Measurements from ENCODE around the gene VDAC2. TPM values are rescaled to one million over a fixed set of nuclear protein-coding genes. Genes with fewer than 3 reads are reported as not detected.
A peak's percentile ranks its signal among the peaks of the same experiment; 100 is the strongest.

The VDAC2 gene
- total RNA-seq, 1 donor from 2014 or later, result 144 TPM

DNA sequence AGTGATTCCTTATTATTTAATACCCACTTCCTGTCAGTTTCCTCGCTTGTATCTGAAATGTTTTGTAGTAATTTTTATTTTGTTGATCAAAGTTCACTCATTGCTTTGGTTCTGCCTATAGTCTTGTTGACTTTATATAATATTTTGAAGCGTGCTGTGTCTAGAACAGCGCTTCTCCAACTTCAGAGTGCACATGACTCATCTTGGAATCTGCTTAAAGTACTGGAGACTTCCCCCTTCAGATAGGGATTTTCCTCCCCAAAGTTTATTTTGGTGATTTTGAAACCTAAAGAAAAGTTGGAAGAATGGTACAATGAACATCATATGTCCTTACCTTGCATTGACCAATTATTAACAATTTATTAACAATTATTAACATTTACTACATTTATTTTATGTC lies 19.4 kb downstream of the VDAC2 start:
- DNase-seq (ENCODE audit: low read depth, low spot score), result no peak

DNA sequence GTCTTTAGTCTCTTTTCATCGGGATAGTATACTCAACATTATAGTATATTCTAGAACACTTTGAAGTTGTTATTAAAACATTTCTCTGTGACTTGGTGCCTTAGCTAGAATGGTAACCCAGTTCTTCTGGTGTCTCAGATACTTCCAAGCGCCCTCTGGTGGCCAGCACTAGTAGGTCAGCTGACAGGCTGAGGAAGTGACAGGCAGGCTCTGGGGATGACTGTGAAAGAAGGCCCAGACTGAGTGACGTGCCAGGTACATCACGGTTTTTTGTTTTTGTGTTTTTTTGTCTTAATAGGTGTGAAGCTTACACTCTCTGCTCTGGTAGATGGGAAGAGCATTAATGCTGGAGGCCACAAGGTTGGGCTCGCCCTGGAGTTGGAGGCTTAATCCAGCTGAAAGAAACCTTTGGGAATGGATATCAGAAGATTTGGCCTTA lies 20.0 kb downstream of the VDAC2 start:
- DNase-seq (ENCODE audit: low read depth, low spot score), result peak; percentile 68

DNA sequence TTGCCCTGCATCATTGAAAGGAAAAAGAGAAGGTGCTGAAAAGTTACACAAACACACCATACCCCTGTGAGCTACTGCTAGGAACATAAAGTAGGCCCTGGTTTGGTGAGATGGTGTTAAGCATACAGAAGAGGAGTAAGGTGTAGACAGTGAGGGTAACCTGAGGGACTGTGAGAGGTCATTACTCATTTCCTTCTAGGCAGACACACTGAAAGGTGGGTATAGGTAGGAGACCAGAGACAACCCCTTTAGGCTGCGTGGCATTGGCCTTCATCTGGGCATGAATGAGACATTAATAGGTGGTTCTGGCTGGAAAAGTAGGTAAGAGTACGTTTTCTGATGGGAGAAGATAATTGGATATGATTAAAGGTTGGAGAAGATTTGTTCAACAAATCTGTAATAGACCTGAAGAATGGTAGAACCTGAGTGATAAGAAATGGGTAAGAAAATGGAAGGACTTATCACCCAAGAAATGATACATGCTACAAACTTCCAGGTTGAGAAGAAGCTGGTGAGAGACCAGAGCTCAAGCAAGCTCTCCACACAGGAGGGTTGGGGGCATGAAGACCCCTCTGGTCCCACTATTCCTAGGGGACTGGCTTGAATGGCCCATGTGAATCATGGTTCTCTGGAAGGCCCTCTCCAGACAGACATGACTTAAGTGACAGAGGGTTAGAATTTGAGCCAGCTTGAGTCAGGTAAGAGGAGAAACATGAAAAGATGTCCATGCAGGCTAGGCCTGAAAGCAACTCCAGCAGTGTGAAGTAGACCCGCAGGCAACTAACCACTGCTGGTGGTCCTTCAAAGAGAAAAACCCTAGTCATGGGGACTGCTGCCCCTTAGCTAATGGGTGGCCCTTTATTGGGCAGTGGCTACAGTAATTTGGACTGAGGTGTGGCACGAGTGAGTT lies 21.3 kb downstream of the VDAC2 start:
- no peak for DNase-seq (ENCODE audit: low read depth, low spot score)

DNA sequence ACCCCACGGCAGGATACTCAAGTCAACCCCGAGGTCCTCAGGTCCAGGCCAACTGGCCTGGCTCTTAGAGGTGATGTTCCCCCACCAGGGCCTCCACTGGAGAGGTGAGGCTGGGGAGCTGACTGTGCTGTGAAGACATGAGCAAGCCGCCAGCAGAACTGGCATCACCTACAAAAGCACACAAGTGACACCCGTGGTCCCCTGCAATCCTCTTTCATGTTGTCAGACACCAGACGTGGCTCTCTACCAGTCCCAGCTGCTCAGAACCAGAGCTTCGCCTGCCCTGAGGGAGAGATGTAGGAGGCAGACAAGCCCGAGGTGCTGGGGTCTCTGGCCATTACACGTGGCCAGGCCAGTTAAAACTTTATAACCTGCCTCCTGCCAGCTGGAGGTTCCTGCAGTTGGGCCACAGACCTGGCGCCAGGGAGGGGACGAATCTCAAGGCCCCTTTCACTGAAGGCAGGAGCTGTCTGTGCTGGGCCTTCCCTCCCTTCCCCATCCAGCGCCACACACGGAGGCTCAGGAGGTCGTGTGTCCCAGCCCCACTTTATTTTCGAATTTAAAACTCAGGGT lies 22.9 kb downstream of the VDAC2 start:
- DNase-seq (ENCODE audit: low read depth, low spot score), result no peak

DNA sequence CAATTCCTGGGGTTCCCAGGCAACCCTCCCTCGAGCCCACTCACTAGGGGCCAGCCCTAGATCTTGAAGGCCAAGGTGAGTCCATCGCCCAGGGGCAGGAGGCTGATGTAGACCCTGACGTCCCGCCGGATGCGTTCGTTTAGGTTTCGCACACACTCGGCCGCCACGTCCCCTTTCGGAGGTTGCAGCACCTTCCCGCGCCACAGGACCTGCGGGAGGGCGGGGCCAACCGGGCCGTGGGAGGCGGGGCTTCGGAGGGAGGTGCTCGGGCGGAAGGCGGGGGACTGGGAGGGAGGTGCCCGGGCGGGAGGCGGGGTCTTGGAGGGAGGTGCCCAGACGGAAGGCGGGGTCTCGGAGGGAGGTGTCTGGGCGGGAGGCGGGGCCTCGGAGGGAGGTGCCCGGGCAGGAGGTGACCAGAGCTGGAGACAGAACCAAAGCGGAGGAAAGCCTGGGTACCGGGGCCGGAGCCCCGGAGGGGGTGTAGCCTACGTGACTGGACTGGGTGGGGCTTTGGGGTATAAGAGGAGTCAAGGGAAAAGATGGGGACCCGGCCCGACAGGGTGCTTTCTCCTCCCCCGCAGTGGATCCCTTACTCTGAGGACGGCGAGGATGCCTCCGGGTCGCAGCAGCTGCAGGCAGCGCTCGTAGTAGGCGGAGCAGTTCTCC lies 23.6 kb downstream of the VDAC2 start:
- DNase-seq (ENCODE audit: low read depth, low spot score), result peak; percentile 44

DNA sequence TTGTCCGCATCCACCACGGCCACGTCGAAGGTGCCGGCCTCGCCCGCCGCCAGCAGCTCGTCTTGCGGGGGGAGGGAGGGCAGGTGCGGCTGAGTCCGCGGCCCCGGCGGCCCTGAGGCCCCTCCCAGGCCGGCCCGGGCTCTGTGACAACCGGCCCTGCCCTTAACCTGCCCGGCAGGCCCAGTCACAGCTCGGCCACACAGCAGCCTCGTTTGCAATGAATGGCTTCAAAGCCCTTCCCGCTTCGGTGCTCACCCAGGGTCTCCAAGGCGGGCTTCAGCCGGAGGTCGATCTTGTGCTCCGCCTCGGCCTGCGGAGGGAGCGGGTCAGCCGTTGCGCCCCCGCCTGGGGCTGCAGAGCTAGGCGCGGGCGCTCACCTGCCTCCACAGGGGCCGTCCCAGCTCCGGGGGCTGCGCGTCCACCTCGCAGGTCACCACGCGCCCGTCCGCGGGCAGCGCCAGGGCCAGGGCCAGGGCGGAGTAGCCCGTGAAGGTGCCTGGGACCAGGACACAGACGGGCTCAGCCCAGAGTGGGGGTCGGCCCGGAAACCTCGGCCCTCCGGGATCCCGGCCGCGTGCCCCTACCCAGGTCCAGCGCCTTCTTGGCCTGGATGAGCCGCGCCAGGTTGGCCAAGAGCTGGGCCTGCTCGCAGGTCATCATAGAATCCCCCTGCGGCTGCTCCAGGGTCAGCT lies 24.2 kb downstream of the VDAC2 start:
- no peak for DNase-seq (ENCODE audit: low read depth, low spot score)

DNA sequence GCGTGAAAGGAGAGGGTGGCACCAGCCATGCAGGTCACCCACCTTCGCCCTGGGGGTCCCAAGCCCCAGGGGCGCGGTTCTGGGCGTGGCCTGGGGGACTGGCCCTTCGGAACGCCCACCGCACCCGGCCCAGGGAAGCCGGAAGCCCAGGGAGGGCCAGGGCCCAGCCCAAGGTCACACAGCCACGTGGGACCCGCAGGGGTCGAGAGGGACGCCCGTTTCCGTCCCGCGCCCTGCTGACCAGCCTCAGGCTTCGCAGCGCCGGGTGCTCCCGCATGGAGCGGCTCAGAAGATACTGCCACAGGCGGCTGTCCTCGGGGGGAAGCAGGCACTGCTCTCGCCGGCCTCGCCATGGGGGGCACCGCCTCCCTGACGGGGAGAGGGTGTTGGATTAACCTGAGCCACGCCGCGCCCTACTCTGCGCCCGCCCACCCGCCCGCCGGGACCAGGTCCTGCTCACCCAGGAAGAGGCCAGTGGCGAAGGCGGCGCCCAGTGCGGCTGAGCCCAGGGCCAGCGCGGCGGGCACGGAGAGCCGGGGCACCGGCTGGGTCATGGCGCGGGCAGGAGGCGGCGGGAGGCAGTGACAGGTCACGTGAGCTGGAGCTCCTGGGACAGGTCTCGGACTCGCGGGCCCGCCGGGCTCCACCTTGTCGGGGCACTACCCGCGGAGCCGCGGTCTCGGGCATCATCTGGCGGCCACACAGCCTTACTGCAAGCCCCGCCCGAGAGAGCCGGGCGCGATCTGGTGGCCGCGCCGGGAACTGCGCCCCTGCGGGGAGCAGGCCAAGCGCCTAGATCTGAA lies 25.0 kb downstream of the VDAC2 start, which contains the start of gene COMTD1:
Gene COMTD1 (minus strand): TSS at position 583 of the 803 bp plus-strand sequence. CDS start 29 bp downstream, at position 554.
- peak; percentile 56 for DNase-seq (ENCODE audit: low read depth, low spot score)

DNA sequence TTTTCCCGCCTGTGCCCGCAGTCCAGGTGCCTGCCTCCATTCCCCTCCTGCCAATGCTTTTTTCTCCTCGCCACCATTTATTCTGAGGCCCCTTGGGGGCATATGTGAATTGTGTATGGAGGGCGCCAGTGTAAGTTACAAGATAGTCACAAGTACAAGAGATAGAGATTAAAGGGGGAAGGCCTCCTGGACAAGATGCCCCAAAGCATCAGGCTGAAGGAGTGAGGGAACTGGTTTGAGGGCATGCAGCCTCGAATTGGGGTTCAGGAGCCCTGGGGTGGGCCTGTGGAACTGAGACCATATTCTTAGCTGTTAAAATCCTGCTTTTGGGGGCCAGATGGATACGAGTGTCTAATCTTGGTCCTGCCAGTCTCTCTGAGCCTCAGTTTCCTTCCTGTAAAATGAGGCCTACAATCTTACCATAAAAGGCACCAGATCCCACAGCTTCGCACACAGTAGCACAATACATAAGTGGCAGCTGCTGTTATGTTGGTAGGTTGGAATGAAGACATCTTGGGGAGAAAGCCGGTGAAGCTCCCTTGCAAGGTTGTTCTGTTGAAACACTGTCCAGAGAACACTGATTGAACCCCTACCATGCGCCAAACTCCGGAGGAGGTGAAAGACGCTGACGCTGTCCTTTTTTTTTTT lies 25.7 kb downstream of the VDAC2 start:
- DNase-seq (ENCODE audit: low read depth, low spot score), result no peak

DNA sequence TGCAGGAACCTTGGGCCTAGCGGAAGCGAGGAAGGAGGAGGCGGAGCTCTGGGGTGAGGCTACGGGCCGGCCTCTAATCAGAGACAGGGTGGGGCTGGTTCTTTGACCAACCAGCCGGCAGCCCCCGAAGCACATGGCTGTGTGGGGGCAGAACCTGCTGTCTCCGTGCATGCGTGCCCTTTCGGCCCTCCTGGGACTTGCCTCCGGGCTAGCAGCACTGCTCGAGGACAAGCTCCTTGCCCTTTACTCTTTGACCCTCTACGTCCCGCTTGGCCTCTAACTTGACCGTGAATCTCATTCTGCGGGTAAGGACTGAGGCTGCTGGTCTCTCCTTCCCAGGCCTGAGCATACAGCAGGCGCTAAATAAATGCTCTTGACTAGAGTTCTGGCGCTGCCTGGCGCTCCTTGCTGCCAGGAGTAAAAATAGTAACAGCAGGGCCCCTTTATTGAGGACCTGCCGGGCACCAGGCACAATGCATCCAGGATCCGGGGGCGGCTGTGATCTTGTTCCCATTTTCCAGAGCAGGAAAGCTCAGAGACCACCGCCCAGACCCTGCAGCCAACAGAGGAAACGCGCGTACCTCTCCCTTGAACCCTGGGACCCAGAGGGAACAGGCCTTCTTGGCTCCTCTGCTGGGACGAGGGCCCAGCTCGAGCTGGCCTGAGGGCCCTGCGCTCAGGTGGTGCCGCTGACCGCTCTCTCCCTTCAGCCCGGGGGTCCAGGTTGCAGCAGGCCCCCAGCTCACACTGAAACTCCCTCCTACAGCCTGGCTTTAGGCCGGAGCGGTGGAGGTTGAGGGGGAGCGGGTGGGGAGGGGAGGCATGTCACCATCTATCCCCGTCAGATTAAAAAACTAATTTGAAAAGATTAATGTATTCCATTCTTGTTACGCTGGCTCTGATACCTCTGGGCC lies 27.8 kb downstream of the VDAC2 start:
- DNase-seq (ENCODE audit: low read depth, low spot score), result no peak

DNA sequence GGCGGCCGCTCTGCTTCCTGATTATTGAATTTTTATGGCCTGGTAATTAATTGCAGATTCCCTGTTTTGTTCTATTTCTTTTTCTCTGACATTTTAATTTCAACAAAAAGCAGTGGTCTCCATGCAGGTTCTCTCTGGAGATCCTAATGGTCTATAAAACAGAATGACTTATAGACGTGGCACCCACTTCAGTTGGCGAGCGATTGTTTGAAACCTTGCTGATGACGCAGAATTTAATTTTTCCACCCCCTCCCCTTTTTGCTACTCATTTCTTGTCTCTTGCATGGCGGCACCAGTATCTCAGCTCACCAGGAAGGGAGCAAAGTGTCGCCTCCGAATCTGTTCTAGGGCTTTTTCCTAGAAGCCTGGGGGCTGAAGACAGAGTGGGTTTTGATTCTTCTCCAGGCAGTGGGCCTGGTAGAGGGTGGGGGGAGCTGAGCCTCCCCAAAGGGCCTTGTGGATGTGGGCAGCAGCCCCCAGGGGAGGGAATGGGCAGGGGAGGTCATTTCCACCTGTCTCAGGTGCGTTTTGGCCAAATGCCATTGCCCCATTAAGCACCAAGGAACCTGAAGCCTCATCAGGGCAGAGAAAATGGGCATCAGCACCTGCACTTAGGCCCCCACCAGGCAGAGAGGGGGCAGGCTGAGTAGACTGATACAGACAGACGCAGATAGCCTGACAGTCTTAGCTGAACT lies 28.6 kb downstream of the VDAC2 start:
- DNase-seq (ENCODE audit: low read depth, low spot score), result no peak

DNA sequence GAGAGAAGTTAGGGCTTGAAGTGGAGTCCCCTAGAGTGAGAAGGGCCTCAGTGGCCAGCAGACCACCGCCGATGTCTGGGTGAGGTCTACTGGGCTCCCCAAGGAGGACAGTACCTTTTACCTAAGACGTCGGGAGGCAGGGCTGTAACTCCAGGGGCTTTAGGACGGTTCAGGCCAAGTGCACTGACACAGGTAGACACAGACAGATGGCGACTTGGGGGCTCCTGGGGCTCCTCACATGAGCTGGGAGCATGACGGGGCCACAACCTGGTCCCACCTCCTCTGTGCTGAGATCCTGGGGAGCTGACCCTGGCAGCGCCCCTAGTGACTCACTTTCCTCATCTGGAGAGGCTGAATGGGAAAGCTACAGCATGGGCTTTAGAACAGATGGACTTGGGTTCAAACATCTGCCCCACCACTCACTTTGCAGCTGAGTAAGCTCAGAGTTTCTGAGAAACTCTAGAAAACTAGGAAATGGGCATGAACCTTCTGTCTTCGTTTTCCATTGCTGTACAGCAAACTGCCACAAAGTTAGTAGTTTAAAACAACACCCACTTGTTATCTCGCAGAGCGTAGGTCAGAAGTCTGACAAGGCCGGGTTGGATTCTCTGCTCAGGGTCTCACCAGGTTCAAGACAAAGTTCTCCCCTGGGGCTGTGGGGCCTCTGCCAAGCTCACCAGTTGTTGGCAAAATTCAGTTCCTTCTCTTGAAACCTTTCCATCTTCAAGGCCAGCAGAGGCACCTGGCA lies 29.9 kb downstream of the VDAC2 start:
- no peak for DNase-seq (ENCODE audit: low read depth, low spot score)

DNA sequence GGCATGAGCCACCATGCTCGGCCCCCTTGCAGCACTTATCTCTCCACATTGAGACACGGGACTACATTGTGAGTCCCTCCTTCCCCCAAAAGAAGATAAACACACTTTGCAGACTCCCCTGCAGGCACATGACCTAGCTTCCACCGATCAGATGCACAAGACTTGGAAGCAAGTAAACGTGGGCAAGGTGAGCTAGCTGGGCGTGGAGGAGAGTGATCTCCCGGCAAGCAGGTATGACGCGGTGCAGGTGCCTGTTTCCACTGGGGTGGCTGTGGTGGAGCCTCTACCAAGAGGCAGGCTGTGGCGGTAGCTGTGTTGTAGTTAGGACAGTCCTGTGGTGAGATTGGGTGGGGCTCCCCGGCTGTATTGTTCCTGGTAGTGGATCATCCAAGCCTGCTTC lies 32.8 kb downstream of the VDAC2 start:
- no peak for DNase-seq (ENCODE audit: low read depth, low spot score)

DNA sequence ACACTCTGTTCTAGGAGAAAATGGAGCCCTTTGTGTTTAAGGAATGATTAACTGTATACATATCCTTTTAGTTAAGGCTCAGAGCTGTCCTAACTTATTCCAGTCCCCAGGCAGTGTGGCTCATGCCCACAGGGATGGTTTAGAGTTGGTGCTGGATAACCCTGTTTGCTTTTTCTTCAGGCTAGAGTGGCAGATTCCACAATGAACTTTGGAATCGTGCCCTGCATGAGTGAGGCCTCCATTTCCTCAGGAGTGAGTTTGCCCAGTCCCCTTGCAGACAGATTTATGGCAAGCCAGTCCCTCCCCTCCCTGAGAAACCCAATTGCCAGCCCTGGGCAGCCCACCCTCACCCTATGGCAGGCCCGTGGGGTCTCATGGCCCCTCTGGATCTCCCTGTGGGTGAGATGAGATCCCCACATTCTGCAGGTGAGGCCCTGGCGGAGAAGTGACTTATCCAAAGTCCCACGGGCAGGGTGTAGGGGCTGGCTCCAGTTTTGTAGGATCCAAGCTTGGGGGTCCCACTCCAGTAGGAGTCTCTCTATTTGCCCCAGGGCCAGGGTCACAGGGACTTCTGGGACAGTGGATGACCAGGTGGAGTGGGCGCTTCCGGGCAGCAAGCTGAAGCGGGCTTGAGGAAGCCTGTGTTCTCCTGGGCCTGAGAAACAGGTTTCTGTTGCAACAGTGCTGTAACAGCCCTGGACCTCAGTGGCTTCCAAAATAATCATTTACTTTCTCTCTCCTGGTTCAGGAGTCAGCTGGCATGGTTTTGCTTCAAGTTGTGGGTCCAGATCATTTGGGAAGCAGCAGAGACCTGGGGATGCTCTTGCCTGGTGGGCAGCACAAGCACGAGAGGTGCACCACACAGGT lies 34.1 kb downstream of the VDAC2 start:
- no peak for DNase-seq (ENCODE audit: low read depth, low spot score)

DNA sequence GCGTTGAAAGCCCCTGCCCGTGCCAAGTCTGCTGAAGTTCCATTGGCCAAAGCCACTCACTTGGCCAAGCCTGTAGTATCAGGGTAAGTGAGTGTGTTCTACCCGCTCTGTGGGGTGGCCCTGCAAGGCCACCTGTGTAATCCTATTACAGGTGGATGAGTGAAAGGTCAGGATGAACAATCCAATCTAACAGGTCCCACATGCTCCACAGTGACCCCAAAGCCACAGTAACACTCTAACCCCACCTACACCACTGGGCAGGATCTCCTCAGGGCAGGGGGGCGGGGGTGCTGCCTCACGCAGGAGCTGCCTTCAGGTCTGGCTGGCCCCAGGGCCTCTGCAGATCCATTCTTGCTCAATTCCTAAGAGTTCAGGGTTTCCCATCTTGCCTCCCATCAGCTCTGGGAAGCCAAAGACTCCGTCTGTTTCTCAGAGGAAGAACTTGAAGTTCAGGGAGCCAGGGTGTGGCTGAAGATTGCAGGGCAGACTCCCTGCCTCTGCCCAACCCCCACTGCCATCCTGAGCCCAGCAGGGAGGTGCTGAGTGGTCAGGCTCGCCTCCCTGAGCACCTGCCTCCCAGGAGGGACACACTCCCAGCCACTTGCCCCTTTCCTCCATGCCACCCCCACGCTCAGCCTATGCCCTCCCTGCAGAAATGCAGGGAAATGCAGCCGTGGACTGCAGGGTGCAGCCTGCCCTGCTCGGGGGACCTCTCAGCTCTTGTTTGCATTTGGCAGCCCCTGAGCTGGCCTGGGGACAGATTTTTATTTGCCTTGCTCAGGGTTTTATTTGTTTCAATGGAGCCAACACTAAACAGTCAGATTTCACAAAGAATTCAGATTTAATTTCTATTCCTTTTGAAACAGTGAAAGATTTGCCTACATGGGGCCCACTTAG lies 35.0 kb downstream of the VDAC2 start:
- DNase-seq (ENCODE audit: low read depth, low spot score), result no peak

DNA sequence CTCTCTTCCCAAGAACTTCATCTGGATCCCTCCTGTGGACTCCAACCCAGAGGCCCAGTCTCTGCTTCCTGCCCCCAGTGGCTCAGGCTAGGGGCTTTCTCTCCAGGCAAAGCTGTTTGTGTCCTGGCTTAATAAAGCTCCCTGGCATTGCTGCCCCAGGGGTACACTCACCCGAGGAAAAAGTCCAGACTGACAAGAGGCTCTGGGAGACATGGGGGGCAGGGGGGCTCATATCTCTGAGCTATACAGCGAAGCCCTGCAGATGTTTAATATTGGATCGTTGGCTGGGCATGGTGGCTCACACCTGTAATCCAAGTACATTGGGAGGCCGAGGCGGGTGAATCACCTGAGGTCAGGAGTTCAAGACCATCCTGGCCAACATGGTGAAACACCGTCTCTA lies 35.9 kb downstream of the VDAC2 start:
- DNase-seq (ENCODE audit: low read depth, low spot score), result no peak

DNA sequence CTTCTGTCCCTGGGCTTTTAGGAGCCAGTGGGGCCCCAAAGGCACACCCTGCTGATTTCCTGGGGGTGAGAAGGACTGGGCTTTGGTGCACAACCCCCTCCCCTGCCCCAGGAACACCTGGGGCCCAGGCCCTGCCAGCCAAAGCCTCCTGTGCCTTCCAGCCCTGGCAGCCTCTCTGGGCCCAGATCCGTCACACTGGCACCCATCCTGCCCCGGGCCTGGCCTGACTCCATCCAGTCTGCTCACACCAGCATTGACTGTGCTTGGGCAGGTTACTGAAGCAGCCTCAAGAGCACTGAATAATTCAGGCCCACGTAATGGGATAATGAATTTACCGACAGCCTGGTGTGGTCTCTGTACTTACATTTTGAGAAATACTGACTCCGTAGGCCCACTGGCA lies 37.2 kb downstream of the VDAC2 start:
- DNase-seq (ENCODE audit: low read depth, low spot score), result no peak

All from pulmonary artery endothelial cell (primary cell).